WTC11 (cell line): ENCODE data around the gene CGNL1.
A peak's percentile ranks its signal among the peaks of the same experiment; 100 is the strongest.

Source experiments
- ATF3 ChIP-seq: sonication (generic); formaldehyde crosslinking; conservative IDR thresholded peaks from 2 replicates; pipeline ENCODE4 v1.8.1; 2022; ENCODE audit warnings: mild to moderate bottlenecking, missing genetic modification reagents
- CBFB ChIP-seq: sonication (generic); formaldehyde crosslinking; IDR thresholded peaks from 2 replicates; pipeline ENCODE4 v1.8.1; 2022; ENCODE audit warnings: mild to moderate bottlenecking, low read depth, missing genetic modification reagents
- CTCF ChIP-seq: fragments of 200-600 bp; IDR thresholded peaks from 2 replicates; pipeline ENCODE4 v1.8.0; 2022; ENCODE audit warnings: antibody characterized with exemption
- GABPB1 ChIP-seq: sonication (generic); formaldehyde crosslinking; IDR thresholded peaks from 2 replicates; pipeline ENCODE4 v1.8.1; 2023; ENCODE audit warnings: mild to moderate bottlenecking, missing genetic modification reagents
- MAX ChIP-seq: sonication (generic); formaldehyde crosslinking; IDR thresholded peaks from 2 replicates; pipeline ENCODE4 v1.8.0; 2022; ENCODE audit warnings: mild to moderate bottlenecking, missing genetic modification reagents

- peak; percentile 86 for TF ChIP-seq CTCF
- no peak for TF ChIP-seq GABPB1 (CRISPR knock-in tag)
- TF ChIP-seq ATF3 = no peak
- TF ChIP-seq MAX (CRISPR knock-in tag) = no peak
- TF ChIP-seq CBFB = no peak
Measured at GRCh38 chr15:57561041-57561711, 184.9 kb downstream of the CGNL1 start.
